CD4-positive, alpha-beta T cell treated with Interleukin-6 for 4 hours (primary cell): ENCODE measurements around the gene ACSL5.
A peak's percentile ranks its signal among the peaks of the same experiment; 100 is the strongest.
"Not testable (repeated sequence)": the region's sequence is repeated elsewhere in the genome, so short reads cannot be mapped to it uniquely, and the experiment has no call there.

Source experiments
- DNase-seq: peaks from one replicate; pipeline ENCODE4 v3.0.0-alpha.2; 2020; ENCODE audit warnings: mixed read lengths

The ACSL5 gene

DNA sequence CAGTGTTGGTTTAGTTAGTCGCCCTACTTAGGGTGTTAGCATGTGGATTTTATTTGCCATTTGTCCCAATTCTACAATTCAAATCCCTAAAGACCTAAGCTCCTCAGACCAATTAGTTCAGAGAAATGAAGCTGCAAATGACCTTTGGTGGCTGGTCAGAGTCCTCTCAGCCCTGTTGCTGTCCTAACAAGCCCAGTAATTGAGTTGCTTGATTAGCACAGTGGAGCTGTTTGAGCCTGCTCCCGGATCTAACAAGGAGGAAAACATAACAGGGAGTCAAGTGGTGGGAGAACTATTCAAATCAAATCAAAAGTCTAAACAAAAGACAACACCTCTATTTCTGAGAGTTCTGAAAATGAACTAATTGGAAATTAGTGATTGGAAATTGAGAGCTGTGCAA, 50.7 kb downstream of the ACSL5 start:
- DNase-seq = no peak

DNA sequence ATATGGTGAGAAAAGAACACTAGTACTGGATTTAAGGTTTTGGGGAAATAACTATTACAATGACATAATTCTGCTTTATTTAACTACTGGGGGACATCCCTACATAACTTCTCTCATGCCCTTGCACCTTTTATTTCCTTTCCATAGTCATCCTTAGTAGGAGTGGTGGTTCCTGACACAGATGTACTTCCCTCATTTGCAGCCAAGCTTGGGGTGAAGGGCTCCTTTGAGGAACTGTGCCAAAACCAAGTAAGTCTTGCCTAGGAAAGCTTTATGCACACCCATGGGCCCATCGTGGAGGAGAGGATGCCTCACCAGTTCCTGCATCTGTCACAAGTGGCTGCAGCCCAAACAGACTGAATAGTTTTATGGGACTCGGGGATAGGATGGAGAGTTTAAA, 52.2 kb downstream of the ACSL5 start:
- DNase-seq = no peak

DNA sequence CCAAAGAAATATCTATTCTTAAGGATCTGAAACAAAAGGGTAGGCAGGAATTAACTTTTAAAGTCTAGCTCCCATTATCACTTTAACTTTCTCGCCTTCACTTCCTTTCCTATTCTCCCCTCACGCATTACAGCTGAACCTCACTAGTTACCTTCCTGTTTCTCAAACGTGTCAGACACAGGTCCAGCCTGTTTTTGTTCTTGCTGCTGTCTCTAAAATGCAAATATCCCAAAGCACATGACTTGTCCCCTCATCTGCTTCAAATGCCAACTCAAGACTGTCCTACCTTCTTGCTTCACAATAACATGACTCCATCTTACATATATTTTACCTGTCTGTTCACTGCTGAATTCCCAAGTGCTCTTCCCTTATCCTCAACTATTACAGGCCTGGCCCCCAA, 55.2 kb downstream of the ACSL5 start:
- no peak for DNase-seq

DNA sequence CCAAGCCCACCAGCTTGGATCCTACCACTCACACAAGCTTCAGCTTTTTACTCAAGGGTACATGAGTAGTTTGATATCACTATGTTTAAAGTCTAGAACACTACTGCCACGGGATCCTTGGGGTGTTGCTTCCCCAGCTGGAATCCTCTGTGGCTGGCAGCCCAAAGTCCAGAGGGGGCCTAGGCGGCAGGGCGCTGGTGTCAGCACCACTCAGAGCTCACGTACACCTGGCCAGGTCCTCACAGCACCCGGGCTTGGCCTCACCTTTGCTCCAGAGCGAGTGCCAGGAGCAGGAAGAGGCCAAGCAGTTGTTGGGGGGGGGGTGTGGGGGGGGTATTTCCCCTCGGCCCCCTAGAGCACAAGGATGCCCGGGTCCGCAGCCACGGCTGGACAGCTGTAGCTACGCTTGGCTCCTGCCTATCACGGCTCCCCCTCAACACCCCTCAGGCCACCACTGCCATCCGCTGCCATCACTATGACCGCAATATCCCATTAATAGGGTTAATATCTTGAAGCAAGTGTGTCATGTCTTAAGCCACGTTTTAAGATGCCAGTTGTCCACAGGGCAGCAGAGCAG, 55.8 kb downstream of the ACSL5 start:
- DNase-seq = no peak

DNA sequence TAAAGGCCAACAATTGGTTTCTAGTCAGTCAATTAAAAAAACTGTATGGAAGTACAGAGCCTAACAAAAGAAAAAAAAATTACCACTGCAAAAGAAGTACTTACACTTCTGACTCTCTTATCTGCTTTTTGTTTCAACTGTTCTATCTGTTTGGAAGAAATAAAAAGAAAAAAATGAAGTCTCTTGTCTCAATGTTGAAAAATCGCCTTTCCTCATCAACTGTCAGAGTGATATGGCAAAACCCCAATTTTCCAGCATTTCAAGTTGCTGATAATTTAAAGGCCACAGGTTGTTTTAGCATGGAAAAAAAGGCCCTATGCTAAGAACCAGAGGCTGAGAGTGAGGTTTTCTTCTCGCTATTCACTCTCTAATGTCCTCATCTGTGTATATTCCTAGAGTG, 59.2 kb downstream of the ACSL5 start:
- DNase-seq = no peak

DNA sequence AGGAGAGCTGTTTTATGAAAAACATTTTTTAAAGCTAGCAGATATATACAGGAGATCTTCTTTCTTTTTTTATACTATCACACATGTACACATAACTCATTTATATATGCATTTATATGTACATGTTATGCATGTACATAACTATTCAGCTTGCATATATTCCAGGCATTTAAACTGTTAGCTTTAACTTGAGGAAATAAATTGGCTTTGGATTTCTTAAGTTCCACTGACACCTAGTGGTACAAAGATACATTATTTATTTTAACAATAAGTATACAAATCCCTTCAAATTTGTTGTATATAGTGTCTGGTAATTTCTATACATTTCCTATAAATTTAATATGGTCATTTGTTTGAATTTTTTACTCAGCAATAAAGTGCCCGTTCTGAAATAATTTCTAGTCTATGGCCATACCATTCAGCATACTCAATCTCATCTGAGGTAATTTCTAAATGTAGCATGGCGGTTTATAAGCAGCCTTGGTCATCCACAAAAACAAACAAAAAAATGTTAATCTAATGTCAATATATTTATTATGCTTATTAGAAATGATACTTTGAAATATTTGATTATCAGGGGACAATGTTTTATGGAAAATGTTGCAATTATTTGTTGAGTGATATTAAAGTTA, 61.2 kb downstream of the ACSL5 start:
- no peak for DNase-seq

DNA sequence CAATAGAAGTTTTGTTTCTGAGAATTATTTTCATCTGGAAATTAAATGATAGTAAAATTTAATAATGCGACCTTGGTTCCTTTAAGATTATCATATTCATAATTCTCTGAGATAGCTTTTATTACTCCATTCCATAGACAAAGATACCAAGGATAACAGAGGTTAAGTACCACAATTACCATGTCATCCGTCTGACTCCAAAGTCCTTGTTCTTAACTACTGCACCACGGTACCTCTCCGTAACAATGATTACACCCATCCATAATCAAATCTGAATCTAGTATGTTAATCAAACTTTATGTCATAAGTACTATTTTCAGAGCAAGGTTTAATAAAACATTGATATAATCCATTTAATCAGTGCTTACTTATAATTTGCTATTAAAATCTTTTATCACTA, 64.4 kb downstream of the ACSL5 start:
- DNase-seq = no peak

DNA sequence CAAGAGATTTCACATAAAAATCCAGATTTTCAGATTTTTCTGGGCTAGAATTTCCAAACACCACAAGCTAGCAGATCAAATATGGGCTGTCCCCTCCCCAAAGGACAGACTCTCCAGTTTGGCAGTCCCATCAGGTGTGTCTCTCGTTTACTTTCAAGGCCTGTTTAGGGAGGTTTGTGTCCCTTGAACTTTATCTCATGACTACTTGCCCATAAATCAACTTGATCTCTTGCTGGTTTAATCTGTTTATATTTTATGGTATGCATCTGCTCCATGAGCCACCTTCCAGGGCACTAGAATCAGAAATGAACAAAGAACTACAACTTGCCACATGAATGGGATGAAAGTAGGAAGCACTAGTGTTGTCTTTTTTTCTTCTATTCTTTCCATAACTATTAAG, 67.6 kb downstream of the ACSL5 start:
- DNase-seq = no peak

DNA sequence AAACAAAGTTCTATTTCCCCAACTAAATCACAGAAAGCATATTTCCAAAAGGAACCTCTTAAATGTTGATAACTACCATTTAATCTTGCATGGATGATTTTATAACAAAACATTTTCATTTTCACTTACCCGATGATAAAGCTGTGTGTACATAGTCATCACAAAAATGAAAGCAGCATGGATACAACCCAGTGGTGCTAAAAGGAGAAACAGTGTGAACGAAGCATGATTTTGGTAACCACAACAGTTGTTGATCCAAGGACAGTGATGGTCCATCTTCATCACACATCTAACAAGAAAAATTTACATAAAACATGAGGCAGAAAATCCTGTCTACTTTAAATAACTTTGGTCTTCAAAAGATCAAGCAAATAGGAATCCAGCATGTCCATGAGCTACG, 68.1 kb downstream of the ACSL5 start:
- DNase-seq = no peak

DNA sequence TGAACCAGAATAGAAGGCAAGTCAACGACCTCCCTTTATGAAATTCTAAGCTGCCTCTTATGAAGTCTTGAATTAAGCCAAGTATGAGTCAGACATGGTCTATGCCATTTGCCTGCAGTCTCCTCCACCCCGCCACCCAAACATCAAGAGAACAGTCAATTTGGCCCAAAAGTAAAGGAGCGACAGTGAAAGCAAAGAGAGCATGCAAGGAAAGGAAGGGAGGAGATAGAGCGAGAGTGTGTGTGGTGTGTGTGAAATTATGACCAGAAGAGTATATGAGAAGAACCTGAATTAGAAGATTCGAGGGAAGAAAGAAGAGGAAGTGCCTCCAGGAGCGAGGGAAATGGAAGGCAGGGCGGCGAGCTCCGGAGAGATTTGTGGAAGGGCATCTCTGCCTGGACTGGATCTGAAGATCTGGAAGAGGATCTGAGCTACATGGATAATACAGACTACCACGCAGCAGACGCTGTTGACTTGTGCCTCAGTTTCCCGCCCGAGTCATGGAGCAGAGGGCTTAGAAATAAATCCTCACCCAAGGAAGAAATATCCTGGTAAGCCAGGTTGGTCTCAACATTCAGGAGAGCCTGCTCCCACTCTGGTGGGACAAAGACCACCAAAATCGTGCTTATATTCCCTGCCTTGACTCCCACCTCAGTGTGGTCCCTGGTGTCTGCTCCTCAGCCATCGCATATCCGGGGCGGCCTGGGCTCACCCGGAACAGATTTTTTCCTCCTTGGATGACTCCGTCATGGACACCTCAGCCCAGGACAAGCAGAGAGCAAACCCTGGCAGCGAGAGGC, 72.3 kb downstream of the ACSL5 start:
- peak; percentile 7 for DNase-seq

DNA sequence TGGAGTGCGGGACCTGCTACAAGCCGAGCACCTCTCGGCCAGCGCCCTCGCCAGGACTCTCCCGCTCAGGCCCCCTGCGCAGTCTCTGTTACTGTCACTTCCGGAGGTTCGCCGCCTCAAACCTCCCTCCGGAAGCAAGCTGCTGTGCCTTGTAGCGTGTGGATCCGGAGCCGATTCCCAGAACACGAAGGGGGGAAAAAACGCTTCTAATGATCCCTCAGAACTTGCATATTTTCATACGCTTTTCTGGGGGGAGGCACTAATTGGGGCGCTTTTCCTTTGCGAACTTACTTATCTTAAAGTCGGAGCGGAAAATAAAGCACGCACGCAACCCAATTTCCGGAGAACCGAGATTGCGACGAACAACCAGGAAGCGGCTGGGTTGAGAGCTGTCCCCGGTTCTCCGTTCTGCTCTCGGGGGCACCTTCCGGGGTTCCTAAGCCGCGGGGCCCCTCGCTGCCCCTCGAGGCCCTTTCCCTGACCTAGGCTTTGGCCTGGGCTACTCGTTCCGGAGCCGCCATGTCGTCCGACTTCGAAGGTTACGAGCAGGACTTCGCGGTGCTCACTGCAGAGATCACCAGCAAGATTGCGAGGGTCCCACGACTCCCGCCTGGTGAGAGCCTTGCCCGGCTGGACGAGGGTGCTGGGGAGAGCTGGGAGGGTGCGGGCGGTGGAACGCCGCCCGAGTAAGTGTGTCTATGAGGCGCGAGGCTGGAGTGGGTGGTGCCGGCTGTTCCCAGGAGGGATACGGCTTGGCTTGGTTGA, 73.1 kb downstream of the ACSL5 start, which contains the start of the genes VTI1A and ZDHHC6:
TSS of gene VTI1A (plus strand) at position 361 of the 765 bp plus-strand sequence. CDS start at position 520, 159 bp downstream.
TSS of gene ZDHHC6 (minus strand) at position 60 of the 765 bp plus-strand sequence. CDS start 1,478 bp downstream, outside the sequence.
- DNase-seq = peak; percentile 84

DNA sequence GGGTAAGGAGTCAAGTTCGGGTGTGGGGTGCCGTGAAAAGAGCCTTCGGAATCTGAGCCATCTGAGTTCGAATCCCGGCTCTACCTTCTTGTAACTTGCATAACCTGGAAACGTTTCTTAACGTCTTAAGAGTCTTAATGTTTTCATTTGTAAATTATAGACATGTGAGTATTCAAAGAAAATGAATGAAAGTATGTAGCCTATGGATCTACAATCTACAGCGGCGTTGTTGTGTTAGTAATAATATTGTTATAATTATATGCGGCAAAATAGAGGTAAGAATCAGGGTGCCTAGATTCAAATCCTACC, 73.7 kb downstream of the ACSL5 start:
- DNase-seq = no peak

DNA sequence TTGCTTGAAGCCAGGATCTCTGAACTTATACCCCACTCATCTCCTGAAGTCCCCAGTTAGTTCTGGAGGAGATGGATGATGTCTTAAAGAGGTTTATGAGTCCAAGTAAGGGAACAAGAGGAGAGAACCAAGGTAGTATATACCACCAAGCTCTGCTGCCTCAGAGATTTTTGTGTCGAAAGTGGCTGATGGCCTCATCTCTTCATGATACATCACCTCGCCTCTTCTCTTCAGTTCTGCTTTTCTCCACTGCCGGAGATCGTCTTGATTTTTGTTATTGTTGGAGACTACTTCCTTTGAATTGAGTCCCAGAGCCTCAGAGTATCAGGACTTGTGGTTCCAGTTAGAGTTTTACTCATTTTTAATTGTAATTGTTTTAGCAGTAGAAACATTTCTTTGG, 75.0 kb downstream of the ACSL5 start:
- DNase-seq = no peak

DNA sequence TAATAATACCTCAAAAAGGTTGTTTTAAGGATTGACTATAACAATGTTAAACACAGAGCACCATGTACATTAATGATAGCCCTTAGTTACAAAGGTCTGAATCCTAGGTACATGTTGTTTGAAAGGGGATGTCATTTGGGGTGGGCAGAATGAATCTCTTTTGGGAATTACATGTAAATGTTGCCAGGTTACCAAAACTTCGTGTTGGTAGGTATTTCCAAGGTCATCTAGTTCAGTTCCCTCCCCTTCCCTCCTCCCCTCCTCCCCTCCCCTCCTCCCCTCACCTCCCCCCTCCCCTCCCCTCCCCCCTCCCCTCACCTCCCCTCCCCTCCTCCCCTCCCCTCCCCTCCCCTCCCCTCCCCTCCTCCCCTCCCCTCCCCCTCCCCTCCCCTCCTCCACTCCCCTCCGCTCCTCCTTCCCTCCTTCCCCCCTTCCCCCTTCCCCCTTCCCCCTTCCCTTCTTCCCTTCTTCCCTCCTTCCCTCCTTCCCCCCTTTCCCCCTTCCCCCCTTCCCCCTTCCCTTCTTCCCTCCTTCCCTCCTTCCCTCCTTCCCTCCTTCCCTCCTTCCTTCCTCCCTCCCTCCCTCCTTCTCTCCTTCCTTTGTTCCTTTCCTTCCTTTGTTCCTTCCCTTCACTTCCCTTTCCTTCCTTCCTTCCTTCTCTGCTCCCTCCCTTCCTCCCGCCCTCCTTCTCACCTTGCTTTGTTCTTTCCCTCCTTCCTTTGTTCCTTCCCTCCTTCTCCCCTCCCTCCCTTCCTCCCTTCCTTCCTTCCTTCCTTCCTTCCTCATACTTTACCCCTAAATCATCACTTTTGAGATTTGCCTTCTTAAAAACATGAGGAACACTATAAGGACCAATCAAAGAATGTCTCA, 81.2 kb downstream of the ACSL5 start:
- DNase-seq = no peak

DNA sequence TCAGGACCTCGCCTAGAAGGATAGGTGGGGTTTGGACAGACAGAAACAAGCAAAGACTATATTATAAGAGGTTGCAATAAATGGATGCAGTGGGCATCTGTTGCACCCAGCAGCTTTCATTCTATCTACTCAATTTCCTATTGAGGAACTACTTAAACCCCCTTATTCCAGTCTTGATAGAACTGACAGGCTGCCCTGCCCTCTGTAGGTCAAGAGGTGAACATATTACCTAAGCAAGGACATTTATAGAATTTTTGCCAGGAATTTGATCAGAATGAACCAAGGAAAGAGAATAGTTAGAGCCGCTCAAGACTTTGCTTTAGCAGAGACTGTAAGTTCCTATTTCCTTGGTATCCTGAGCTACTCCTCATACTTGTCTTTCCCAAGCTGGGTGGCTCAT, 82.6 kb downstream of the ACSL5 start:
- no peak for DNase-seq

DNA sequence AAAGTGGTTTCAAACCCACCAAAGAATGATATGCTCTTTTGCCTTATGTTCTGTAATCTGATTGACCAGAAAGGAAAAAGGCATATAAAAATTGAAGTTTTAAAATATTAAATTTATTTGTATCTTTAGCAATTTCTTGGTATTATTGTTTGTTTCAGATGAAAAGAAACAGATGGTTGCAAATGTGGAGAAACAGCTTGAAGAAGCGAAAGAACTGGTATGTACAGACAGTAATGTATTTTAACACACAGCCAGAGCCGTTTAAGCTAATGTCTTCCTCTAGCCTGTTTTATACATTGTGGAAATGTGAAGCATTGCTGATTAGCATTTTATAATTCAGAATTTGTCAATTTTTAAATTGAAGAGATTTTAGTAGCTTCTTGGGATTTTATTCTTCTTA, 86.5 kb downstream of the ACSL5 start:
- no peak for DNase-seq

DNA sequence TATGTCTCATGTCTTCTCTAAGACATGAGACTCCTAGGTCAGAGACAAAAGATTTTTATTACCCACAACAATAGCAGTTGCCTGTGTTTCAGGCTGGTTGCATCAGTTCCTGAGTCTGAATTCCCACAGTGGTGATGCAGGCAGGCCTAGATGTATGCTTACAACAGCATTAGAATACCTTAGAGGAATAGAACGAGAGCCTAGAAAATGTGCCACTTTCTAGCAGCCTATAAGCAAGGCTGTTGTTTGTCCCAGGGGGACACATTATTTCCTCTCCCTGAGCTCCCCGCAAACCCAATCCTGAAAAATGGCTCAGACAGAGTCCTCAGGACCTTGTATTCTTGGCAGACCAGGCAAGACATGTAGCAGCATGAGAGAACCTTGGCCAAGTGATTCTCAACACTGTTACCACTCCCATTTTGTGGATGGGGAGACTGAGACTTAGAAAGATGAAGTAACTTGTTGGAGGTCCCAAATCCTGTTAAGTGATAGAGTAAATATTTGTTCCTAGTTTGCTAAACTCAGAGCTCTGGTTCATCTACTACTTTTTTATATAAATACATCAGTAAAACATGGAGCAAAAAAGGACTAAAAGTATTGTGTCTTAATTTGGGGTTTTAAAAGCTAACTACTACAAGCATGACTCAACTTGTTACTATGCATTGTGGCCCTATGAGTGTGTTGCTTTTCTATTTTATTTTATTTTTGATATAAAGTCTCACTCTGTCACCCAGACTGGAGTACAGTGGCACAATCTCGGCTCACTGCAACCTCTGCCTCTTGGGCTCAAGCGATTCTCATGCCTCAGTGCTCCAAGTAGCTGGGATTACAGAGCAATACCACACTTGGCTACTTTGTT, 87.3 kb downstream of the ACSL5 start:
- no peak for DNase-seq

DNA sequence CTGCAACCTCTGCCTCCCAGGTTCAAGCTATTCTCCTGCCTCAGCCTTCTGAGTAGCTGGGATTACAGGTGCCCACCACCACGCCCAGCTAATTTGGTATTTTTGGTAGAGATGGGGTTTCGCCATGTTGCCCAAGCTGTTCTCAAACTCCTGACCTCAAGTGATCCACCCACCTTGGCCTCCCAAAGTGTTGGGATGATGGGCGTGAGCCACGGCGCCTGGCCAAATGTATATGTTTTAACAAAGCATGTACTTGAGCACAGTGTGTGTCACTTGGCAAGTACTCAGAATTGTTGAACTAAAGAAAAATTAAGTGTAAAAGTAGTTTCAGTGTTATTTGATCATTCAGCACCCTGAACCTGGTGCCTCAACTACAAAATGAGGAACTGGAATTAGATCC, 90.2 kb downstream of the ACSL5 start:
- DNase-seq = not testable (repeated sequence)

DNA sequence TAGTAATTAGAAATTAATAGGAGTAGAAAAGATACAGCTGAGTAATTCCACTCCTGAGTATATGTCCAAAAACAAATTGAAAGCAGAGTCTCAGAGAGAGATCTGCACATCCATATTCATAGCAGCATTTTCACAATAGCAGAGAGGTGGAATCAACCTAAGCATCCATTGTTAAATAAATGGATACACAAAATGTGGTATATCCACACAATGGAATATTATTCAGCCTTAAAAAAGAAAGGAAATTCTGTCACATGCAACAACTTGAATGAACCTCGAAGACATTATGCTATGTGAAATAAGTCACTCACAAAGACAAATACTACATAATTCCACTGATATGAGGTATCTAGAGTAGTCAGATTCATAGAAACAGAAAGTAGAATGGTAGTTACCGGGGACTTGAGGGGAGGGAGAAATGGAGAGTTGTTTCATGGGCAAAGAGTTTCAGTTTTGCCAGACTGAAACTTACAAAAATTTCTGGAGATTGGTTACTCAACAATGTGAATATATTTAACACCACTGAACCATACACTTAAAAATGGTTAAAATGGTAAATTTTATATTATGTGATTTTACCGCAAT, 91.5 kb downstream of the ACSL5 start:
- DNase-seq = no peak

DNA sequence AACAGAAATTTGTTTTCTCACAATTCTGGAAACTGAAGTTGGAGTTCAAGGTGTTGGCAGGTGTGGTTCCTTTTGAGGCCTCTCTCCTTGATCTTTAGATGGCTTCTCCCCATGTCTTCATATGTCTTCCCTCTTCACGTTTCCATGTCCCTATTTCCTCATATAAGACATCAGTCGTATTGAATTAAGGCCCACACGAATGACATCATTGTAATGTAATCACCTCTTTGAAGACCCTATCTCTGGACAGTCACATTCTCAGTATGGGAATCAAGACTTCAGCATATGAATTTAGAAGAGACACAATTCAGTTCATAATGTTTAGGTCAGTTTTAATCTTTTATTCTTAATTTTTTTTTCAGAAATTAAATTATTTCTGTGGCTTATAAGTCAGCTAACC, 92.9 kb downstream of the ACSL5 start:
- no peak for DNase-seq

DNA sequence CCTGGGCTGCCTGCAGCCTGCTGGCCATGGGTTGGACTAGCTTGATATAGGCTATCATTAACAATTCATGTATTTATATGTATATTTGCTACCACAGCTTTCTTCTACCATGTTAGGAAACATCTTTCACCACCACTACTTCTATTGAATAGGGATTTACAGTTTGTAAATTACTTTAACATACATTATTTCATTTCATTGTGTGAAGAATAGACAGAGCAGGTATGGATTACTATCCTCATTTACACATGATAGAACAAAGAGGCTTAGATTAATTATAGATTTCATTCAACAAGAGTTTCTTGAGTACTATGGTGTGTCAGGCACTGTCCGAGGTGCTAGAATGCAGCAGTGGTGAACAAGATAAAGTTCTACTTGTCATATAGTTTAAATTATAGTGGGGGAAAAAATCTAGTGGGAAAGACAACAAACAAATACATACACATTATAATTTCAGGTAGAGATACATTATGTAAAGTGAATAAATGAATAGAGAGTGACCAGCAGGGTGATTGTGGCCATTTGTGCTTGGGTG, 93.7 kb downstream of the ACSL5 start:
- no peak for DNase-seq
